ENCODE data around the gene GJB3. TPM values are rescaled to one million over a fixed set of nuclear protein-coding genes. Genes with fewer than 3 reads are reported as not detected.

Gene GJB3
- total RNA-seq, 2 donors from 2014 or later = 7.5 to 20.7 TPM

GRCh38 chr1:34761176-34761761, 19.7 kb upstream of the GJB3 start:
- Histone ChIP-seq H3K27me3 (no peaks in the 10 kb centered on the region), H3K4me1 (no peaks in the 10 kb centered on the region), H3K9me3 (no peaks in the 10 kb centered on the region), H3K27ac (no peak overlapping the region), H3K9ac (ENCODE audit: low read depth in 2 of 2, low read length in 2 of 2) (no peak overlapping the region), H3K4me3 (no peak overlapping the region), H3K36me3 (no peaks in the 10 kb centered on the region)
- DNase-seq = no peak
- TF ChIP-seq CTCF (IDR thresholded peaks at IDR 0.05) = no peak
- intact Hi-C loops (cut with DNase I) = no loop called here

GRCh38 chr1:34761776-34762307, 19.2 kb upstream of the GJB3 start:
- H3K4me3 ChIP-seq = no peak overlapping the region
- intact Hi-C loops (cut with DNase I) = no loop called here
- DNase-seq = no peak
- H3K9me3 ChIP-seq = no peaks in the 10 kb centered on the region
- H3K27ac ChIP-seq = no peak overlapping the region
- H3K9ac ChIP-seq (ENCODE audit: low read depth in 2 of 2, low read length in 2 of 2) = no peak overlapping the region
- H3K27me3 ChIP-seq = no peaks in the 10 kb centered on the region
- no peak for TF ChIP-seq CTCF (IDR thresholded peaks at IDR 0.05)
- no peaks in the 10 kb centered on the region for H3K4me1 ChIP-seq
- H3K36me3 ChIP-seq = no peaks in the 10 kb centered on the region

- H3K4me1 ChIP-seq = no peaks in the 10 kb centered on the region
- intact Hi-C loops (cut with DNase I) = no loop called here
- no peaks in the 10 kb centered on the region for H3K36me3 ChIP-seq
- no peak overlapping the region for H3K9ac ChIP-seq (ENCODE audit: low read depth in 2 of 2, low read length in 2 of 2)
- no peaks in the 10 kb centered on the region for H3K9me3 ChIP-seq
- no peak overlapping the region for H3K4me3 ChIP-seq
- no peak for DNase-seq
- TF ChIP-seq CTCF (IDR thresholded peaks at IDR 0.05) = no peak
- H3K27ac ChIP-seq = no peak overlapping the region
- no peaks in the 10 kb centered on the region for H3K27me3 ChIP-seq
Observed at GRCh38 chr1:34762474-34763141, 18.4 kb upstream of the GJB3 start.

DNA sequence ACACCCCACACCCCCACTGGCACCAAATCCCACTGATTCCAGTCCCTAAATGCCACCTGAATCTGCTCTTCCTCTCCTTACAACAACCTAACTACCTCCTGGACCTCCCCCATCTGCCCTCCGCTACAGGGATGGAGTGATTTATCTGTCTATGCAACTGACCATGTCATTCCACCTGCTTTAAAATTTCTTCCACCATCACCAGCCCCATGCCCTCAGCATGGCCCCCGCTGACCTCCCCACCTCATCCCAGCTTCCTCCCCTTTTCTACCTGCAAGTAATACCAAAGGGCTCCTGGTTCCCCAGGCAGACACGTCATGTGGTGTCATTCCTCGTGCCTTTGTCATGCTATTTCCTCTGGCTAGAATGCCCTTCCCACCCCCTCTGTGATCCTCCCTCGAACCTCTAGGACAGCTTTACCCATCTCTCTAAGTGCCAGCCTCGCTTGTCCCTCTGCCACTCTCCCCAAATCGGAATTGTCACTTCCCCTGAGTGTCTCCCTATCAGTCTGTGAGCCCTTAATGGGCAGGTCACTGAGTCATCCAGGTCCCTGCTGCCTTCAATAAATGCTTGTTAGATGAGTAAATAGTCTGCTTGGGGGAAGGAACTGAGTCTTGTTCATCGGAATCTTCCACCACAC, 17.8 kb upstream of the GJB3 start:
- Histone ChIP-seq H3K9me3 (no peaks in the 10 kb centered on the region), H3K4me3 (no peak overlapping the region), H3K27me3 (no peaks in the 10 kb centered on the region), H3K4me1 (no peaks in the 10 kb centered on the region), H3K9ac (ENCODE audit: low read depth in 2 of 2, low read length in 2 of 2) (no peak overlapping the region), H3K27ac (no peak overlapping the region), H3K36me3 (no peaks in the 10 kb centered on the region)
- intact Hi-C loops (cut with DNase I) = no loop called here
- TF ChIP-seq CTCF (IDR thresholded peaks at IDR 0.05) = no peak
- no peak for DNase-seq

- no peak overlapping the region for H3K9ac ChIP-seq (ENCODE audit: low read depth in 2 of 2, low read length in 2 of 2)
- intact Hi-C loops (cut with DNase I) = no loop called here
- no peaks in the 10 kb centered on the region for H3K4me1 ChIP-seq
- no peaks in the 10 kb centered on the region for H3K27me3 ChIP-seq
- H3K9me3 ChIP-seq = no peaks in the 10 kb centered on the region
- TF ChIP-seq CTCF (IDR thresholded peaks at IDR 0.05) = no peak
- DNase-seq = no peak
- no peak overlapping the region for H3K27ac ChIP-seq
- no peak overlapping the region for H3K4me3 ChIP-seq
- H3K36me3 ChIP-seq = no peaks in the 10 kb centered on the region
Observed at GRCh38 chr1:34768856-34769255, 12.2 kb upstream of the GJB3 start.
